Endothelial cell of umbilical vein (primary cell): ENCODE data around the gene ZNF385B. TPM values are rescaled to one million over a fixed set of nuclear protein-coding genes. Genes with fewer than 3 reads are reported as not detected.

Experiments
- BruUV-seq: library from RNA; stranded (reverse); fragments of 400-500 nt; replicated peaks from 2 replicates; lab custom pipeline; 2021; lab: Mats Ljungman, UMichigan
- CTCF ChIA-PET: fragments of 300-600, 350-600 bp; sonication (Branson Sonifier 250); formaldehyde crosslinking; loops from one replicate; lab custom pipeline; 2021; ENCODE audit warnings: antibody characterized with exemption, inconsistent platforms; lab: Charles Lee
- POLR2A ChIA-PET: fragments of 300-600, 350-600 bp; sonication (Branson Sonifier 250); formaldehyde crosslinking; loops from one replicate; lab custom pipeline; 2021; ENCODE audit warnings: antibody characterized with exemption, inconsistent platforms; lab: Charles Lee
- DNase-seq: peaks from one replicate; pipeline ENCODE4 v3.0.0-alpha.2; 2011; ENCODE audit warnings: low read depth, low spot score
- FAIRE-seq: peaks from 2 replicates; lab custom pipeline; 2011; peaks lifted over from hg19 to GRCh38; lab: Jason Lieb, UNC
- H2AFZ ChIP-seq: 2 replicates; pipeline ENCODE4 v1.6.0; 2012; ENCODE audit warnings: low read depth, low read length, control low read depth, inconsistent platforms
- H3K27ac ChIP-seq: 2 replicates; pipeline ENCODE4 v1.5.1; 2011; ENCODE audit warnings: low read depth, mild to moderate bottlenecking, control low read depth, low read length, moderate library complexity; ENCODE audit not compliant: insufficient read depth
- H3K27me3 ChIP-seq, 2 experiments: 2 replicates each; pipeline versions ENCODE4 v1.6.0 to v1.6.1; 2011; ENCODE audit warnings: low read length in 2 of 2, mixed read lengths in 1 of 2; ENCODE audit not compliant: control insufficient read depth in 2 of 2, insufficient read depth in 2 of 2
- H3K36me3 ChIP-seq, 2 experiments: 2 replicates in 1 of 2; 3 replicates in 1 of 2; pipeline ENCODE4 v1.5.1; 2011; ENCODE audit warnings: low read length in 2 of 2, mild to moderate bottlenecking in 1 of 2, moderate library complexity in 1 of 2; ENCODE audit not compliant: control insufficient read depth in 2 of 2, insufficient read depth in 2 of 2; ENCODE audit errors: extremely low read depth in 1 of 2
- H3K4me1 ChIP-seq: 3 replicates; pipeline ENCODE4 v1.5.1; 2011; ENCODE audit warnings: mild to moderate bottlenecking, low read length; ENCODE audit not compliant: control insufficient read depth, insufficient read depth; ENCODE audit errors: extremely low read depth
- H3K4me2 ChIP-seq: 2 replicates; pipeline ENCODE4 v1.6.1; 2011; ENCODE audit warnings: low read length, control low read depth, mixed read lengths; ENCODE audit not compliant: insufficient read depth
- H3K4me3 ChIP-seq, 3 experiments: fragments of 200-600 bp in 1 of 3; sonication (generic), shearing (Covaris generic) in 1 of 3; replicated peaks in 1 of 3; 2 replicates each; pipeline ENCODE4 v1.5.1; 2011 to 2016; ENCODE audit warnings: control low read depth in 3 of 3, low read length in 3 of 3, mild to moderate bottlenecking in 2 of 3, inconsistent platforms in 1 of 3, low read depth in 1 of 3, moderate library complexity in 1 of 3; ENCODE audit not compliant: insufficient read depth in 1 of 3
- H3K79me2 ChIP-seq: 2 replicates; pipeline ENCODE4 v1.6.0; 2012; ENCODE audit warnings: low read length, inconsistent platforms; ENCODE audit not compliant: control insufficient read depth, insufficient read depth
- H3K9ac ChIP-seq: replicated peaks from 2 replicates; pipeline ENCODE3; 2011; ENCODE audit warnings: low read length, control low read depth; ENCODE audit not compliant: insufficient read depth; ENCODE audit errors: extremely low read depth
- H3K9me1 ChIP-seq: replicated peaks from 3 replicates; pipeline ENCODE4 v1.6.0; 2011; ENCODE audit warnings: mild to moderate bottlenecking, low read length; ENCODE audit not compliant: control insufficient read depth, insufficient read depth; ENCODE audit errors: extremely low read depth
- H3K9me3 ChIP-seq: replicated peaks from 2 replicates; pipeline ENCODE4 v1.5.1; 2012; ENCODE audit warnings: low read length, inconsistent platforms; ENCODE audit not compliant: control insufficient read depth, insufficient read depth
- H4K20me1 ChIP-seq: replicated peaks from 2 replicates; pipeline ENCODE3; 2011; ENCODE audit warnings: mild to moderate bottlenecking, low read length; ENCODE audit not compliant: control insufficient read depth, insufficient read depth; ENCODE audit errors: extremely low read depth
- CTCF ChIP-seq, 2 donors: IDR thresholded peaks; 1 replicate in 1 of 2; 2 replicates in 1 of 2; pipeline ENCODE4 v1.5.1; 2011; ENCODE audit warnings: low read length in 2 of 2, mild to moderate bottlenecking in 2 of 2, moderate library complexity in 2 of 2, control low read depth in 1 of 2, inconsistent platforms in 1 of 2, low read depth in 1 of 2; ENCODE audit not compliant: insufficient read depth in 1 of 2; ENCODE audit errors: extremely low read depth in 1 of 2
- EZH2 ChIP-seq: IDR thresholded peaks from 2 replicates; pipeline ENCODE4 v1.6.1; 2012; ENCODE audit warnings: borderline replicate concordance, low read depth, mild to moderate bottlenecking, moderate library complexity, low read length, inconsistent platforms; ENCODE audit not compliant: severe bottlenecking
- FOS ChIP-seq: IDR thresholded peaks from 2 replicates; pipeline ENCODE4 v1.6.1; 2011; ENCODE audit warnings: mild to moderate bottlenecking, low read length, moderate library complexity, borderline replicate concordance; ENCODE audit not compliant: insufficient read depth
- GATA2 ChIP-seq: IDR thresholded peaks from 2 replicates; pipeline ENCODE4 v1.7.0; 2011; ENCODE audit warnings: low read depth, mild to moderate bottlenecking, moderate library complexity, mixed read lengths, low read length; ENCODE audit not compliant: insufficient read length, insufficient read depth
- JUN ChIP-seq: IDR thresholded peaks from 2 replicates; pipeline ENCODE4 v1.6.1; 2011; ENCODE audit warnings: borderline replicate concordance, low read depth; ENCODE audit not compliant: insufficient read length, insufficient read depth
- MYC ChIP-seq: IDR thresholded peaks from one replicate; pipeline ENCODE4 v1.6.1; 2011; ENCODE audit warnings: mild to moderate bottlenecking, low read depth, low read length
- POLR2A ChIP-seq: IDR thresholded peaks from 2 replicates; pipeline ENCODE4 v1.6.1; 2012; ENCODE audit warnings: low read depth, mild to moderate bottlenecking, control low read depth, low read length
- POLR2AphosphoS5 ChIP-seq: IDR thresholded peaks from 2 replicates; pipeline ENCODE4 v1.6.1; 2012; ENCODE audit warnings: low read depth, mild to moderate bottlenecking, control low read depth, low read length, moderate library complexity; ENCODE audit not compliant: insufficient read depth
- dilution Hi-C: fragments of 300-500 bp; cut with MboI; formaldehyde crosslinking; loops from one replicate; pipeline ENCODE4 v1.15.0; 2019; ENCODE audit warnings: low sequenced_read_pairs; ENCODE audit not compliant: extremely low pct_ligation_motif_present
- intact Hi-C: fragments of 100-400 bp; cut with micrococcal nuclease; formaldehyde crosslinking; loops from one replicate; pipeline ENCODE4 v1.10.0; 2022
- polyA plus RNA-seq, 4 experiments: library from polyadenylated mRNA; depleted of rRNA in 3 of 4; stranded (reverse) in 3 of 4; unstranded in 1 of 4; fragments of >200 nt; gene quantifications; 2 replicates each; pipeline versions ENCODE4 v1.2.1 to v1.2.3, GENCODE V29; 2011 to 2012; ENCODE audit warnings: missing spikeins in 1 of 4
- total RNA-seq: library from RNA; stranded (reverse); gene quantifications from 2 replicates; pipeline ENCODE4 v1.2.3, GENCODE V29; 2021
- TF ChIP-seq, protein P1 (sequence below): IDR thresholded peaks from 2 replicates; pipeline ENCODE4 v1.6.1; 2011; ENCODE audit not compliant: insufficient read depth, insufficient read length

Gene ZNF385B
- total and polyA plus RNA-seq, 2 donors (not counting 3 experiments of a cell fraction or from before 2014, with no cell fraction given): not detected

GRCh38 chr2:179854891-179855290, 6.5 kb downstream of the ZNF385B start:
- no peak overlapping the region for H3K9ac ChIP-seq

More at GRCh38 chr2:179854891-179855290, 6.5 kb downstream of the ZNF385B start:
- H3K27ac ChIP-seq: no peak overlapping the region
- H2AFZ ChIP-seq: no peak overlapping the region
- dilution Hi-C loops (no loop called here), intact Hi-C loops (no loop called here)
- BruUV-seq: no TSS peak
- no peaks in the 10 kb centered on the region for H3K36me3 ChIP-seq
- POLR2A ChIA-PET: no interaction called here
- H3K4me3 ChIP-seq: no peak overlapping the region
- peaks cover 18 to 21% of the 10 kb centered on the region in 2 experiments for H3K27me3 ChIP-seq
- no peak for TF ChIP-seq MYC
- TF ChIP-seq POLR2A: no peak
- no peak for TF ChIP-seq JUN
- TF ChIP-seq POLR2AphosphoS5: no peak
- TF ChIP-seq EZH2: no peak
- no peak for TF ChIP-seq GATA2
- TF ChIP-seq CTCF (IDR thresholded peaks at IDR 0.05; ENCODE audit: extremely low read depth in 1 of 2, insufficient read depth in 1 of 2, low read depth in 1 of 2, low read length in 2 of 2): no peak
- TF ChIP-seq FOS: no peak
- TF ChIP-seq, protein P1, sequence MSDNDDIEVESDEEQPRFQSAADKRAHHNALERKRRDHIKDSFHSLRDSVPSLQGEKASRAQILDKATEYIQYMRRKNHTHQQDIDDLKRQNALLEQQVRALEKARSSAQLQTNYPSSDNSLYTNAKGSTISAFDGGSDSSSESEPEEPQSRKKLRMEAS: no peak
- H4K20me1 ChIP-seq: no peaks in the 10 kb centered on the region
- no peaks in the 10 kb centered on the region for H3K9me3 ChIP-seq
- CTCF ChIA-PET: no interaction called here
- H3K4me1 ChIP-seq: no peaks in the 10 kb centered on the region
- FAIRE-seq: no peak
- H3K79me2 ChIP-seq: no peaks in the 10 kb centered on the region
- DNase-seq: no peak
- no peak overlapping the region for H3K4me2 ChIP-seq
- H3K9me1 ChIP-seq: no peaks in the 10 kb centered on the region
